Transverse colon (tissue), 4 donors: ENCODE measurements around the gene N4BP2. TPM values are rescaled to one million over a fixed set of nuclear protein-coding genes. Genes with fewer than 3 reads are reported as not detected.

Experiments
- DNase-seq: peaks from one replicate; pipeline ENCODE4 v3.0.0-alpha.2; 2019
- H3K27ac ChIP-seq, 4 donors: fragments of 200-600 bp; sonication (generic); 2 replicates each; pipeline ENCODE4 v1.5.1; 2016 to 2018; ENCODE audit warnings: inconsistent platforms in 4 of 4
- H3K27me3 ChIP-seq: fragments of 200-600 bp; sonication (generic); 2 replicates; pipeline ENCODE4 v1.5.1; 2017; ENCODE audit warnings: inconsistent platforms
- H3K36me3 ChIP-seq, 4 donors: fragments of 200-600 bp; sonication (generic); 2 replicates each; pipeline ENCODE4 v1.5.1; 2017 to 2019; ENCODE audit warnings: inconsistent platforms in 4 of 4
- H3K4me1 ChIP-seq, 4 donors: fragments of 200-600 bp; sonication (generic); 2 replicates each; pipeline ENCODE4 v1.5.1; 2017 to 2020; ENCODE audit warnings: inconsistent platforms in 4 of 4
- H3K4me3 ChIP-seq, 4 donors: fragments of 200-600 bp; sonication (generic); 1 replicate in 1 of 4; 2 replicates in 3 of 4; pipeline versions ENCODE4 v1.5.1 to v1.6.1; 2017 to 2019; ENCODE audit warnings: inconsistent platforms in 4 of 4
- H3K9me3 ChIP-seq, 2 donors: fragments of 200-600 bp; sonication (generic); 2 replicates each; pipeline ENCODE4 v1.5.1; 2017 to 2019; ENCODE audit warnings: inconsistent platforms in 2 of 2
- EP300 ChIP-seq: sonication (generic); formaldehyde crosslinking; IDR thresholded peaks from one replicate; pipeline ENCODE4 v1.6.1; 2017; ENCODE audit warnings: antibody characterized with exemption, low read depth
- POLR2A ChIP-seq: fragments of 450-650 bp; IDR thresholded peaks from one replicate; pipeline ENCODE4 v1.6.1; 2016; ENCODE audit warnings: antibody characterized with exemption, mild to moderate bottlenecking, moderate library complexity
- POLR2AphosphoS5 ChIP-seq, 3 donors: sonication (generic); formaldehyde crosslinking; IDR thresholded peaks; one replicate each; pipeline ENCODE4 v1.6.1; 2016; ENCODE audit warnings: antibody characterized with exemption in 3 of 3
- WGBS, 2 donors: methylation state at CpG; one replicate each; pipeline ENCODE4 v1.1.5; 2018; ENCODE audit warnings: low coverage in 1 of 2; 5-methylcytosine and 5-hydroxymethylcytosine counted together
- in situ Hi-C, 4 donors: fragments of 200-750 bp; cut with MboI; loops; one replicate each; pipeline versions ENCODE4 v1.15.0 to v1.15.1; 2017; ENCODE audit warnings: low sequenced_read_pairs in 3 of 4, low pct_ligation_motif_present in 1 of 4, low pct_unique_long_range_greater_than_20kb in 1 of 4
- intact Hi-C: fragments of 100-400 bp; cut with DNase I; formaldehyde crosslinking; loops from one replicate; pipeline ENCODE4 v1.15.1; 2023; ENCODE audit warnings: low total_unique reads
- total RNA-seq, 4 donors: library from RNA; depleted of rRNA; stranded (reverse); fragments of >200 nt; gene quantifications; one replicate each; pipeline ENCODE4 v1.1.0, GENCODE V29; 2016
- TF ChIP-seq, protein P1 (sequence below), 5 experiments: fragments of 200-600 bp in 3 of 5; fragments of 450-650 bp in 2 of 5; sonication (generic) in 3 of 5; IDR thresholded peaks; 1 replicate in 2 of 5; 2 replicates in 3 of 5; pipeline ENCODE4 v1.5.1; 2016 to 2017; ENCODE audit warnings: antibody characterized with exemption in 5 of 5, inconsistent platforms in 3 of 5, mild to moderate bottlenecking in 2 of 5, moderate library complexity in 1 of 5

The N4BP2 gene
- total RNA-seq, 4 donors from 2014 or later = 7.9 to 19.5 (median 12.5) TPM

DNA sequence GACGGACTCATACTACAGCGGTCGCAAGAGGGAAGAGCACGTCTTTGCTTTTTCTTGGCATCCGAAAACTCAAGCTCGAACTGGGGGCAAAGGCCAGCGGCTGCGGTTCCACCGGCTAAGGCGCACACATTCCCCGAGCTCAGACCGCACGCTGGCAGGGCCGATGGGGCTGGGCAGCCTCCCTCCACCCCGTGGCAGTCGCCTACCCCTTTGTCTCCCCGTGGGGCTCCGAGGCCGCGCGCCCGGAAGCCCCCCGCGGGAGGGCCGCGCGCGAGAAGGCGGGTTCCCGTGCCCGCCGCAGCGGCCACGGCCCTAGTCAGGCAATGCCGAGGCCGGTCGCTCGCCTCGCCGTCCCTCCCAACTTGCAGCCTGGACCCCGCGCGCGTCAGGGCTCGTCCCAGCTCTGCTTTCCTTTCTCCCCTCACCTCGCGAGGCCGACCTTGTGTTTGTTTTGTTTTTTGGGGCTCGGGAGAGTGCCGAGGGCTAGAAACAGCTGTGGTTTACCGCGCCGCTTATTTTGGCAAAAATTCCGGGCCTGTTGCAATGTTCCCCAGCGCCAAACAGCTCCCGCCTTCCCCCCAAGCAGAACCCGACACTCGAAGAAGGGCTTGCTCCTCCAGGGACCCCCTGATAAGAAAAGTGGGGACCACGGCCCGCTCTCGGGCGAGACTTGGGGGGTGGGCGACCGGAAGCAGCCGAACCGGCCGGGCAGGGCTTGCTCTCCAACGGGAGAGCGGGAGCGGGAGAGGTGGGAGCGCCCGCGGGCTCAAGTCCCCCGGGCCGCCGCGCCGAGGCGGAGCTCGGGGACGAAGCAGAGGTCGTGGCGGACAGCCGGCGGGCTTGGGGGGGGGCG, 561 bp upstream of the N4BP2 start:
- Histone ChIP-seq H3K27me3 (no peaks in the 10 kb centered on the region), H3K9me3 (no peaks in the 10 kb centered on the region), H3K4me1 (peaks cover 15 to 33% (median 22%) of the 10 kb centered on the region in 4 donors), H3K27ac (peak overlapping the region; percentile 99 to 100 (median 100)), H3K36me3 (no peaks in the 10 kb centered on the region), H3K4me3 (peak overlapping the region; percentile 85 to 96 (median 90))
- intact Hi-C loops = loop anchor here (5.0 kb wide), 1 partner anchor 79 kb away; the partner anchor contains the start of gene PDS5A
- TF ChIP-seq POLR2AphosphoS5 (IDR thresholded peaks at IDR 0.05) (peak in 2 of 3 donors; percentile 72 to 88), POLR2A (peak; percentile 75), EP300 (no peak)
- TF ChIP-seq, protein P1, sequence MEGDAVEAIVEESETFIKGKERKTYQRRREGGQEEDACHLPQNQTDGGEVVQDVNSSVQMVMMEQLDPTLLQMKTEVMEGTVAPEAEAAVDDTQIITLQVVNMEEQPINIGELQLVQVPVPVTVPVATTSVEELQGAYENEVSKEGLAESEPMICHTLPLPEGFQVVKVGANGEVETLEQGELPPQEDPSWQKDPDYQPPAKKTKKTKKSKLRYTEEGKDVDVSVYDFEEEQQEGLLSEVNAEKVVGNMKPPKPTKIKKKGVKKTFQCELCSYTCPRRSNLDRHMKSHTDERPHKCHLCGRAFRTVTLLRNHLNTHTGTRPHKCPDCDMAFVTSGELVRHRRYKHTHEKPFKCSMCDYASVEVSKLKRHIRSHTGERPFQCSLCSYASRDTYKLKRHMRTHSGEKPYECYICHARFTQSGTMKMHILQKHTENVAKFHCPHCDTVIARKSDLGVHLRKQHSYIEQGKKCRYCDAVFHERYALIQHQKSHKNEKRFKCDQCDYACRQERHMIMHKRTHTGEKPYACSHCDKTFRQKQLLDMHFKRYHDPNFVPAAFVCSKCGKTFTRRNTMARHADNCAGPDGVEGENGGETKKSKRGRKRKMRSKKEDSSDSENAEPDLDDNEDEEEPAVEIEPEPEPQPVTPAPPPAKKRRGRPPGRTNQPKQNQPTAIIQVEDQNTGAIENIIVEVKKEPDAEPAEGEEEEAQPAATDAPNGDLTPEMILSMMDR (IDR thresholded peaks at IDR 0.05) = no peak
- in situ Hi-C loops = loop anchor here in 2 of 4 donors (10.0 to 25.0 kb wide), 2 partner anchors 256 to 259 kb away; no protein-coding TSS in a partner anchor
- DNase-seq = peak; percentile 75
- WGBS, 2 donors = 0 to 1% methylated on average over 5 to 67 of the region's 86 CpGs

DNA sequence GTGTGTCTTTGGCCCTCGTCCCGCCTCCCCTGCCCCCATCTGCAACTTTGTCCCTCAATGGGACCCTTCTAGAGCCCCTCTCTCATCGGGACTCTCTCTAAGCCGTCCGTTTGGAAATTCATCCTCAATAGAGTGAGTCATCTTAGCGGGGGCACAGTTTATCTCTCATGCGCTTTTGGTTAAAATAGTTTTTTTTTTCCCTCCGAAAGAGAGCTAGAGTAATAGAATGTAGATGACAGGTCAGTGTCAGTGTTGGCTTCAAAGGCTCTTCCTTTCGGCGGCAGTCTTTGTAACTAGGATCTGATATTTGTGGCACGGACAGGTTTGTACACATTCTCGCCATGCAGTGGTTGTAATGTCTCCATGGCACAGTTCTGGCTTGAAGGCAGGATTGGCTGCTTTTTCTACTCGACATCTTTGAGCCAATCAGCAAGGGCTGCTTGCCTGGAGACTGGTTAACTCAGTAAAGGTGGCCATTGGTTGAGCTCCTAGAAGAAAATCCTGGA, 989 bp downstream of the N4BP2 start:
- in situ Hi-C loops = loop anchor here in 2 of 4 donors (10.0 to 25.0 kb wide), 2 partner anchors 255 to 257 kb away; no protein-coding TSS in a partner anchor
- peak; percentile 85 for DNase-seq

DNA sequence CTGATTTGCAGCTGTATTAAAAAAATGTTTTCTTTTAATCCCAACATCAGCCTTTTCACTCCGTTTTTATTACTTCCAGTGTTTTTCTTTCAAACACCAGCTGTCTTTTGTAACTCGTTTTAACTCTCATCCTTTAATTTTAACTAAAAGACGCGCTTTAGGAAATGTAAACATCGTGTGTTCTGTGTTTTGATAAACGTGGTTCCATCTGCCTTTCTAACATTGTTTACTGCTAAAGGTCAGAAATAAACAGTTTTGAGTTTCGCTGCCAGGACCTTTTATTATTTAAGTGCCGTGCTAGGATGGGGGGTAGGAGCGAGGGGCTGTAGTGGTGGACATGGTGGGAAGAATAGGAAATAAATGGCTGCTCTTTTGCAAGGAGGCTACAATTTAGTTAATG, 1.5 kb downstream of the N4BP2 start:
- TF ChIP-seq EP300 (no peak), POLR2AphosphoS5 (IDR thresholded peaks at IDR 0.05) (no peak), POLR2A (no peak)
- TF ChIP-seq, protein P1 (IDR thresholded peaks at IDR 0.05) = no peak
- in situ Hi-C loops (loop anchor here in 2 of 4 donors (10.0 to 25.0 kb wide), 2 partner anchors 254 to 257 kb away; no protein-coding TSS in a partner anchor), intact Hi-C loops (loop anchor here (5.0 kb wide), 1 partner anchor 81 kb away; the partner anchor contains the start of gene PDS5A)
- Histone ChIP-seq H3K4me1 (peaks cover 15 to 33% (median 22%) of the 10 kb centered on the region in 4 donors), H3K36me3 (no peaks in the 10 kb centered on the region), H3K27ac (peak overlapping the region; percentile 99 to 100 (median 100)), H3K4me3 (peak overlapping the region; percentile 16 to 93 (median 86)), H3K9me3 (no peaks in the 10 kb centered on the region), H3K27me3 (no peaks in the 10 kb centered on the region)
- DNase-seq = no peak
- 2% methylated on average over 9 of the region's 9 CpGs for WGBS, 2 donors

More for the DNA sequence above, 989 bp downstream of the N4BP2 start:
- Histone ChIP-seq H3K4me3 (peak overlapping the region; percentile 85 to 96 (median 90)), H3K27me3 (no peaks in the 10 kb centered on the region), H3K9me3 (no peaks in the 10 kb centered on the region), H3K36me3 (no peaks in the 10 kb centered on the region), H3K27ac (peak overlapping the region; percentile 99 to 100 (median 100)), H3K4me1 (peaks cover 15 to 33% (median 22%) of the 10 kb centered on the region in 4 donors)
- 0 to 6% methylated on average over 9 to 13 of the region's 13 CpGs for WGBS, 2 donors
- intact Hi-C loops = loop anchor here (5.0 kb wide), 1 partner anchor 80 kb away; the partner anchor contains the start of gene PDS5A
- TF ChIP-seq POLR2A (peak; percentile 59), POLR2AphosphoS5 (IDR thresholded peaks at IDR 0.05) (peak; percentile 82 to 93 (median 84)), EP300 (no peak)
- TF ChIP-seq, protein P1 (IDR thresholded peaks at IDR 0.05) = peak in 1 of 5 experiments; percentile 3

DNA sequence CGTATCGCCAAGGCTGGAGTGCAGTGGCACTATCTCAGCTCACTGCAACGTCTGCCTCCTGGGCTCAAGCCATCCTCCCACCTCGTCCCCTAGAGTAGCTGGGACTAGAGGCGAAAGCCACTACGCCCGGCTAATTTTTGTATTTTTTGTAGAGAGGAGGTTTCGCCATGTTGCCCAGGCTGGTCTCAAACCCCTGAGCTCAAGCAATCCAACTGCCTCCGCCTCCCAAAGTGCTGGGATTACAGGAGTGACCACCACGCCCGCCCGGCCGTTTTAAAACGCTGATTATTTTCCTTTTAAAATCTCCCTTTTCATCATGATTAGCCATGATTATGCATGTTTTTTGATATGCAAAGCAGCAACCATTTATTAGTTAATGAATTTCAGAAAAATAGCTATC, 2.2 kb downstream of the N4BP2 start:
- no peak overlapping the region for H3K4me3 ChIP-seq
- intact Hi-C loops = loop anchor here (5.0 kb wide), 1 partner anchor 82 kb away; the partner anchor contains the start of gene PDS5A
- in situ Hi-C loops = loop anchor here in 2 of 4 donors (10.0 to 25.0 kb wide), 2 partner anchors 253 to 256 kb away; no protein-coding TSS in a partner anchor

More for the DNA sequence above, 2.2 kb downstream of the N4BP2 start:
- TF ChIP-seq POLR2A (no peak), POLR2AphosphoS5 (IDR thresholded peaks at IDR 0.05) (no peak), EP300 (no peak)
- TF ChIP-seq, protein P1 (IDR thresholded peaks at IDR 0.05) = no peak
- DNase-seq = no peak
- peaks cover 15 to 31% (median 20%) of the 10 kb centered on the region in 4 donors for H3K4me1 ChIP-seq
- no peaks in the 10 kb centered on the region for H3K27me3 ChIP-seq
- no peak overlapping the region for H3K27ac ChIP-seq
- H3K36me3 ChIP-seq = no peaks in the 10 kb centered on the region
- WGBS, 2 donors = 64 to 67% methylated on average over 1 to 14 of the region's 14 CpGs
- H3K9me3 ChIP-seq = no peaks in the 10 kb centered on the region
